Measurements from ENCODE around the gene PRKD1. TPM values are rescaled to one million over a fixed set of nuclear protein-coding genes. Genes with fewer than 3 reads are reported as not detected.

Gene PRKD1
- total RNA-seq, 1 experiment from 2014 or later, result not detected

DNA sequence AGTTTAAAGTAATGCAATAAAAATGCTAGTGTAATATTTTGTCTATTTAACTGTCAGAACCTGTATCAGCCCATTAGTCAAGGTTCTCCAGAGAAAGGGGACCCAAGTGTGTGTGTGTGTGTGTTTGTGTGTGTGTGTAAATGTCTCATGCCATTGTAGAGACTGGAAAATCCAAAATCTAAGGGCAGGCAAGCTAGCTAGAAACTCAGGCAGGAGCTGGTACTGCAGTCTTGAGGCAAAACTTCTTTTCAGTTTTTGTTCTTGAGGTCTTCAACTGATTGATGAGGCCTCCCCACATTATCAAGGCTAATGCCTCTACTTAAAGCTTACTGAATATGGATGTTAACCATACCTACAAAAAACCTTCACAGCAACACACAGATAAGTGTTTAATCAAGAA lies 126.7 kb downstream of the PRKD1 start:
- ChIA-PET RAD21 (ENCODE audit: low non-redundant PET in 1 of 2, low total read pairs in 2 of 2, uncharacterized antibody in 2 of 2, unreplicated experiment in 2 of 2) (no interaction called here), CTCF (no interaction called here), POLR2A (no interaction called here)
- no peak overlapping the region for H3K4me2 ChIP-seq (ENCODE audit: low read length)
- no TSS peak for BruUV-seq (replicated peaks)
- H3K4me3 ChIP-seq (replicated peaks in 1 of 2; ENCODE audit: low read depth in 1 of 2, low read length in 2 of 2), result no peak overlapping the region
- no peaks in the 10 kb centered on the region for H3K4me1 ChIP-seq (ENCODE audit: control insufficient read depth in 1 of 2, insufficient read depth in 2 of 2, low read length in 2 of 2)
- DNase-seq (ENCODE audit: low read depth, low spot score) (no peak), ATAC-seq (no peak)
- no peaks in the 10 kb centered on the region for H3K79me2 ChIP-seq (ENCODE audit: insufficient read depth, low read length)
- peaks cover 18 to 41% of the 10 kb centered on the region in 2 experiments for H3K9me3 ChIP-seq (ENCODE audit: control insufficient read depth in 1 of 2, insufficient read depth in 1 of 2, low read depth in 1 of 2, low read length in 2 of 2)
- H4K20me1 ChIP-seq (ENCODE audit: insufficient read depth), result no peaks in the 10 kb centered on the region
- H3K27me3 ChIP-seq (ENCODE audit: insufficient read depth, low read length), result no peaks in the 10 kb centered on the region
- TF ChIP-seq CTCF (IDR thresholded peaks at IDR 0.05 in 2 of 3, conservative IDR thresholded peaks at IDR 0.05 in 1 of 3; ENCODE audit: borderline replicate concordance in 1 of 3, insufficient read depth in 1 of 3, low read depth in 2 of 3, low read length in 2 of 3), result no peak
- TF ChIP-seq YY1 (IDR thresholded peaks at IDR 0.05; ENCODE audit: extremely low read depth, insufficient replicate concordance, low read depth, low read length), result no peak
- TF ChIP-seq SP1 (IDR thresholded peaks at IDR 0.05; ENCODE audit: low read depth), result no peak
- TF ChIP-seq RAD21 (IDR thresholded peaks at IDR 0.05; ENCODE audit: low read depth), result no peak
- TF ChIP-seq JUND (IDR thresholded peaks at IDR 0.05), result no peak
- no peak for TF ChIP-seq CBX3 (IDR thresholded peaks at IDR 0.05; ENCODE audit: low read depth)
- TF ChIP-seq ZBTB33 (IDR thresholded peaks at IDR 0.05; ENCODE audit: extremely low read depth, insufficient replicate concordance, low read length), result no peak
- no peak for TF ChIP-seq FOSL1 (IDR thresholded peaks at IDR 0.05; ENCODE audit: low read depth)
- TF ChIP-seq, protein P1, sequence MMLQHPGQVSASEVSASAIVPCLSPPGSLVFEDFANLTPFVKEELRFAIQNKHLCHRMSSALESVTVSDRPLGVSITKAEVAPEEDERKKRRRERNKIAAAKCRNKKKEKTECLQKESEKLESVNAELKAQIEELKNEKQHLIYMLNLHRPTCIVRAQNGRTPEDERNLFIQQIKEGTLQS (IDR thresholded peaks at IDR 0.05), result no peak
- no peak for TF ChIP-seq TCF7L2 (IDR thresholded peaks at IDR 0.05; ENCODE audit: borderline replicate concordance, extremely low read depth, insufficient read depth, insufficient read length)
- TF ChIP-seq ELF1 (IDR thresholded peaks at IDR 0.05; ENCODE audit: borderline replicate concordance, low read depth), result no peak
- TF ChIP-seq SIN3A (IDR thresholded peaks at IDR 0.05; ENCODE audit: low read depth), result no peak
- TF ChIP-seq, protein P2, sequence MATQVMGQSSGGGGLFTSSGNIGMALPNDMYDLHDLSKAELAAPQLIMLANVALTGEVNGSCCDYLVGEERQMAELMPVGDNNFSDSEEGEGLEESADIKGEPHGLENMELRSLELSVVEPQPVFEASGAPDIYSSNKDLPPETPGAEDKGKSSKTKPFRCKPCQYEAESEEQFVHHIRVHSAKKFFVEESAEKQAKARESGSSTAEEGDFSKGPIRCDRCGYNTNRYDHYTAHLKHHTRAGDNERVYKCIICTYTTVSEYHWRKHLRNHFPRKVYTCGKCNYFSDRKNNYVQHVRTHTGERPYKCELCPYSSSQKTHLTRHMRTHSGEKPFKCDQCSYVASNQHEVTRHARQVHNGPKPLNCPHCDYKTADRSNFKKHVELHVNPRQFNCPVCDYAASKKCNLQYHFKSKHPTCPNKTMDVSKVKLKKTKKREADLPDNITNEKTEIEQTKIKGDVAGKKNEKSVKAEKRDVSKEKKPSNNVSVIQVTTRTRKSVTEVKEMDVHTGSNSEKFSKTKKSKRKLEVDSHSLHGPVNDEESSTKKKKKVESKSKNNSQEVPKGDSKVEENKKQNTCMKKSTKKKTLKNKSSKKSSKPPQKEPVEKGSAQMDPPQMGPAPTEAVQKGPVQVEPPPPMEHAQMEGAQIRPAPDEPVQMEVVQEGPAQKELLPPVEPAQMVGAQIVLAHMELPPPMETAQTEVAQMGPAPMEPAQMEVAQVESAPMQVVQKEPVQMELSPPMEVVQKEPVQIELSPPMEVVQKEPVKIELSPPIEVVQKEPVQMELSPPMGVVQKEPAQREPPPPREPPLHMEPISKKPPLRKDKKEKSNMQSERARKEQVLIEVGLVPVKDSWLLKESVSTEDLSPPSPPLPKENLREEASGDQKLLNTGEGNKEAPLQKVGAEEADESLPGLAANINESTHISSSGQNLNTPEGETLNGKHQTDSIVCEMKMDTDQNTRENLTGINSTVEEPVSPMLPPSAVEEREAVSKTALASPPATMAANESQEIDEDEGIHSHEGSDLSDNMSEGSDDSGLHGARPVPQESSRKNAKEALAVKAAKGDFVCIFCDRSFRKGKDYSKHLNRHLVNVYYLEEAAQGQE (IDR thresholded peaks at IDR 0.05; ENCODE audit: low read depth), result no peak
- TF ChIP-seq EZH2phosphoT487 (IDR thresholded peaks at IDR 0.05; ENCODE audit: borderline replicate concordance), result no peak
- TF ChIP-seq ZFX (IDR thresholded peaks at IDR 0.05), result no peak
- no peak for TF ChIP-seq EGR1 (IDR thresholded peaks at IDR 0.05; ENCODE audit: low read depth)
- TF ChIP-seq EZH2 (IDR thresholded peaks at IDR 0.05), result no peak
- TF ChIP-seq CEBPB (IDR thresholded peaks at IDR 0.05; ENCODE audit: low read depth), result no peak
- no peak overlapping the region for H2AFZ ChIP-seq (ENCODE audit: low read depth, low read length, poor library complexity, severe bottlenecking)
- H3K27ac ChIP-seq (ENCODE audit: low read depth, low read length), result no peak overlapping the region
- no peaks in the 10 kb centered on the region for H3K36me3 ChIP-seq (ENCODE audit: control insufficient read depth in 1 of 2, insufficient read depth in 2 of 2, low read length in 2 of 2)
- no peak overlapping the region for H3K9ac ChIP-seq (ENCODE audit: low read length)
- no peaks in the 10 kb centered on the region for H3K9me2 ChIP-seq (ENCODE audit: insufficient read depth)
- intact Hi-C loops (cut with micrococcal nuclease), result no loop called here

Data from HCT116 (cell line).